WERI-Rb-1 (cell line): Measurements from ENCODE around the gene PDE3B.
"Not testable (repeated sequence)": the region's sequence is repeated elsewhere in the genome, so short reads cannot be mapped to it uniquely, and the experiment has no call there.

Experiments used
- DNase-seq: peaks from one replicate; pipeline ENCODE4 v3.0.0-alpha.2; 2020
- H3K27ac ChIP-seq: fragments of 250-450 bp; sonication (Bioruptor Pico); 2 replicates; pipeline ENCODE4 v1.5.1; 2020; ENCODE audit warnings: mild to moderate bottlenecking, moderate library complexity
- H3K27me3 ChIP-seq: fragments of 250-450 bp; sonication (Bioruptor Pico); 2 replicates; pipeline ENCODE4 v1.5.1; 2021; ENCODE audit warnings: mild to moderate bottlenecking, low read depth, moderate library complexity; ENCODE audit not compliant: insufficient read depth, severe bottlenecking
- H3K36me3 ChIP-seq: fragments of 250-450 bp; sonication (Bioruptor Pico); 2 replicates; pipeline ENCODE4 v1.5.1; 2020; ENCODE audit warnings: mild to moderate bottlenecking, moderate library complexity
- H3K4me3 ChIP-seq: 2 replicates; pipeline ENCODE4 v1.5.1; 2011; ENCODE audit warnings: low read depth, mild to moderate bottlenecking, control low read depth, low read length
- H3K9me3 ChIP-seq: fragments of 250-450 bp; sonication (Bioruptor Pico); 2 replicates; pipeline ENCODE4 v1.5.1; 2021; ENCODE audit warnings: mild to moderate bottlenecking, moderate library complexity; ENCODE audit not compliant: severe bottlenecking
- CTCF ChIP-seq: IDR thresholded peaks from 2 replicates; pipeline ENCODE4 v1.5.1; 2011; ENCODE audit warnings: low read depth, mild to moderate bottlenecking, control low read depth, inconsistent platforms, low read length

The PDE3B gene

GRCh38 chr11:14875163-14875562 is 231.6 kb downstream of the PDE3B start:
- DNase-seq, result no peak
- H3K9me3 ChIP-seq, result no peaks in the 10 kb centered on the region
- no peak for TF ChIP-seq CTCF
- H3K27ac ChIP-seq, result no peak overlapping the region
- no peaks in the 10 kb centered on the region for H3K36me3 ChIP-seq
- no peaks in the 10 kb centered on the region for H3K27me3 ChIP-seq
- H3K4me3 ChIP-seq, result no peak overlapping the region

GRCh38 chr11:14881576-14882193 is 238.1 kb downstream of the PDE3B start:
- no peak for TF ChIP-seq CTCF
- H3K27me3 ChIP-seq, result no peaks in the 10 kb centered on the region
- H3K36me3 ChIP-seq, result no peaks in the 10 kb centered on the region
- H3K9me3 ChIP-seq, result no peaks in the 10 kb centered on the region
- no peak overlapping the region for H3K4me3 ChIP-seq
- H3K27ac ChIP-seq, result no peak overlapping the region
- no peak for DNase-seq

- DNase-seq, result no peak
- no peak for TF ChIP-seq CTCF
- Histone ChIP-seq H3K27me3 (no peaks in the 10 kb centered on the region), H3K4me3 (no peak overlapping the region), H3K9me3 (no peaks in the 10 kb centered on the region), H3K36me3 (no peaks in the 10 kb centered on the region), H3K27ac (no peak overlapping the region)
Measured at GRCh38 chr11:14882196-14882595, 238.6 kb downstream of the PDE3B start.

- H3K27me3 ChIP-seq, H3K27ac ChIP-seq, H3K4me3 ChIP-seq, H3K36me3 ChIP-seq, DNase-seq, H3K9me3 ChIP-seq: not testable (repeated sequence)
Measured at GRCh38 chr11:14883683-14884082, 240.1 kb downstream of the PDE3B start.

GRCh38 chr11:14884667-14885273 is 241.2 kb downstream of the PDE3B start:
- no peak for DNase-seq
- no peaks in the 10 kb centered on the region for H3K27me3 ChIP-seq
- H3K4me3 ChIP-seq, result no peak overlapping the region
- no peaks in the 10 kb centered on the region for H3K9me3 ChIP-seq
- H3K27ac ChIP-seq, result no peak overlapping the region
- no peaks in the 10 kb centered on the region for H3K36me3 ChIP-seq
- TF ChIP-seq CTCF, result no peak

GRCh38 chr11:14886513-14886912 is 242.9 kb downstream of the PDE3B start:
- Histone ChIP-seq H3K27me3 (no peaks in the 10 kb centered on the region), H3K4me3 (no peak overlapping the region), H3K36me3 (no peaks in the 10 kb centered on the region), H3K9me3 (no peaks in the 10 kb centered on the region), H3K27ac (no peak overlapping the region)
- DNase-seq, result no peak
- TF ChIP-seq CTCF, result no peak
